Ishikawa (cell line): ENCODE results near the gene LLGL1.

Source experiments
- CEBPB ChIP-seq: IDR thresholded peaks from 2 replicates; pipeline ENCODE4 v1.6.1; 2012
- CREB1 ChIP-seq: IDR thresholded peaks from 2 replicates; pipeline ENCODE4 v1.6.1; 2012; ENCODE audit warnings: low read depth
- EGR1 ChIP-seq: IDR thresholded peaks from 2 replicates; pipeline ENCODE4 v1.6.1; 2012
- EP300 ChIP-seq: IDR thresholded peaks from 2 replicates; pipeline ENCODE4 v1.6.1; 2012; ENCODE audit warnings: borderline replicate concordance
- FOXM1 ChIP-seq: IDR thresholded peaks from 2 replicates; pipeline ENCODE4 v1.6.1; 2012; ENCODE audit warnings: low read depth, borderline replicate concordance
- NFIC ChIP-seq: IDR thresholded peaks from 2 replicates; pipeline ENCODE4 v1.6.1; 2012
- RAD21 ChIP-seq: IDR thresholded peaks from 2 replicates; pipeline ENCODE4 v1.6.1; 2012; ENCODE audit warnings: low read depth
- TAF1 ChIP-seq: IDR thresholded peaks from 2 replicates; pipeline ENCODE4 v1.6.1; 2012; ENCODE audit warnings: low read depth, mild to moderate bottlenecking
- TCF12 ChIP-seq: IDR thresholded peaks from 2 replicates; pipeline ENCODE4 v1.6.1; 2012; ENCODE audit warnings: low read depth
- TEAD4 ChIP-seq: IDR thresholded peaks from 2 replicates; pipeline ENCODE4 v1.6.1; 2012
- YY1 ChIP-seq: IDR thresholded peaks from 2 replicates; pipeline ENCODE4 v1.6.1; 2012; ENCODE audit warnings: low read depth
- ZBTB7A ChIP-seq: IDR thresholded peaks from 2 replicates; pipeline ENCODE4 v1.6.1; 2012; ENCODE audit warnings: low read depth
- TF ChIP-seq, protein P1 (sequence below): IDR thresholded peaks from 2 replicates; pipeline ENCODE4 v1.6.1; 2012
- TF ChIP-seq, protein P2 (sequence below): IDR thresholded peaks from 2 replicates; pipeline ENCODE4 v1.6.1; 2012
- TF ChIP-seq, protein P3 (sequence below): IDR thresholded peaks from 2 replicates; pipeline ENCODE4 v1.6.1; 2012; ENCODE audit warnings: low read depth, mild to moderate bottlenecking

The LLGL1 gene

DNA sequence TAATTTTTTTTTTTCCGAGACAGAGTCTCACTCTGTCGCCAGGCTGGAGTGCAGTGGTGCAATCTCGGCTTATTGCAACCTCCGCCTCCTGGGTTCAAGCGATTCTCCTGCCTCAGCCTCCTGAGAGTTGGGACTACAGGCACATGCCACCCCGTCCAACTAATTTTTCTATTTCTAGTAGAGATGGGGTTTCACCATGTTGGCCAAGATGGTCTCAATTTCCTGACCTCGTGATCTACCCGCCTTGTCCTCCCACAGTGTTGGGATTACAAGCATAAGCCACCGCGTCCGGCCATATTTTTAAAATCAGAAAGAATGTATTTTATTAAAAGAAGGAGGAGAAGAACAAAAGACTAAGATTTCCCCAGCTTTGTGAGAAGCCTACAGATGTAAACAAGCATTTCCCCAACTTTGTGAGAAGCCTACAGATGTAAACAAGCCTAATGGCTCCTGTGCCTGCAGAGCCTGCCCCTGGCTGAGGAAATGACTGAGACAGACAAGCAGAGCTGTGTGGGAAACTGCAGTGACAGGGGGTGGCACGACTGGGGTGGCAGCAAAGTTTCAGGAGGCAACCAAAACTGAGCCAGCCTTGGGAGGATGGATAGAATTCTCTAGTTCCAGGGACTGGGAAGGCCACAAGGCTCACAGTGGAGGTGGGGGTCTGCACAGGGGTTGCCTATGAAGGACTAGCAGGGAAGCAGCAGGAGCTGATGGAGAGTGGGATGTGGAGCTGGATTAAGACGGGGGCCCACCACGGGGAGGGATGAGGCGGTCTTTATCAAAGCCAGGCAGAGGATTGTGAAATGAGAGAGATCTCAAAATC lies 66.5 kb downstream of the LLGL1 start:
- TF ChIP-seq EP300 (no peak), YY1 (no peak), EGR1 (no peak), NFIC (no peak), CEBPB (no peak), TAF1 (no peak), RAD21 (no peak), TCF12 (no peak), TEAD4 (no peak), ZBTB7A (no peak), FOXM1 (no peak), CREB1 (no peak)
- TF ChIP-seq, protein P1, sequence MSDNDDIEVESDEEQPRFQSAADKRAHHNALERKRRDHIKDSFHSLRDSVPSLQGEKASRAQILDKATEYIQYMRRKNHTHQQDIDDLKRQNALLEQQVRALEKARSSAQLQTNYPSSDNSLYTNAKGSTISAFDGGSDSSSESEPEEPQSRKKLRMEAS, result no peak
- TF ChIP-seq, protein P2, sequence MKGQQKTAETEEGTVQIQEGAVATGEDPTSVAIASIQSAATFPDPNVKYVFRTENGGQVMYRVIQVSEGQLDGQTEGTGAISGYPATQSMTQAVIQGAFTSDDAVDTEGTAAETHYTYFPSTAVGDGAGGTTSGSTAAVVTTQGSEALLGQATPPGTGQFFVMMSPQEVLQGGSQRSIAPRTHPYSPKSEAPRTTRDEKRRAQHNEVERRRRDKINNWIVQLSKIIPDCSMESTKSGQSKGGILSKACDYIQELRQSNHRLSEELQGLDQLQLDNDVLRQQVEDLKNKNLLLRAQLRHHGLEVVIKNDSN, result no peak
- TF ChIP-seq, protein P3, sequence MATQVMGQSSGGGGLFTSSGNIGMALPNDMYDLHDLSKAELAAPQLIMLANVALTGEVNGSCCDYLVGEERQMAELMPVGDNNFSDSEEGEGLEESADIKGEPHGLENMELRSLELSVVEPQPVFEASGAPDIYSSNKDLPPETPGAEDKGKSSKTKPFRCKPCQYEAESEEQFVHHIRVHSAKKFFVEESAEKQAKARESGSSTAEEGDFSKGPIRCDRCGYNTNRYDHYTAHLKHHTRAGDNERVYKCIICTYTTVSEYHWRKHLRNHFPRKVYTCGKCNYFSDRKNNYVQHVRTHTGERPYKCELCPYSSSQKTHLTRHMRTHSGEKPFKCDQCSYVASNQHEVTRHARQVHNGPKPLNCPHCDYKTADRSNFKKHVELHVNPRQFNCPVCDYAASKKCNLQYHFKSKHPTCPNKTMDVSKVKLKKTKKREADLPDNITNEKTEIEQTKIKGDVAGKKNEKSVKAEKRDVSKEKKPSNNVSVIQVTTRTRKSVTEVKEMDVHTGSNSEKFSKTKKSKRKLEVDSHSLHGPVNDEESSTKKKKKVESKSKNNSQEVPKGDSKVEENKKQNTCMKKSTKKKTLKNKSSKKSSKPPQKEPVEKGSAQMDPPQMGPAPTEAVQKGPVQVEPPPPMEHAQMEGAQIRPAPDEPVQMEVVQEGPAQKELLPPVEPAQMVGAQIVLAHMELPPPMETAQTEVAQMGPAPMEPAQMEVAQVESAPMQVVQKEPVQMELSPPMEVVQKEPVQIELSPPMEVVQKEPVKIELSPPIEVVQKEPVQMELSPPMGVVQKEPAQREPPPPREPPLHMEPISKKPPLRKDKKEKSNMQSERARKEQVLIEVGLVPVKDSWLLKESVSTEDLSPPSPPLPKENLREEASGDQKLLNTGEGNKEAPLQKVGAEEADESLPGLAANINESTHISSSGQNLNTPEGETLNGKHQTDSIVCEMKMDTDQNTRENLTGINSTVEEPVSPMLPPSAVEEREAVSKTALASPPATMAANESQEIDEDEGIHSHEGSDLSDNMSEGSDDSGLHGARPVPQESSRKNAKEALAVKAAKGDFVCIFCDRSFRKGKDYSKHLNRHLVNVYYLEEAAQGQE, result no peak
